Cortex of kidney (tissue), 1 donor: ENCODE results near the gene EFCAB13.

Experiments
- DNase-seq: peaks from one replicate; lab custom pipeline; 2025; lab: John Stamatoyannopoulos, UW

The EFCAB13 gene

GRCh38 chr17:47323382-47324223 is at the start of gene EFCAB13:
TSS of gene EFCAB13 (plus strand) at chr17:47323955. CDS start at chr17:47328354, 4,399 bp downstream.
- DNase-seq: no peak

GRCh38 chr17:47274319-47275069 is 49.3 kb upstream of the EFCAB13 start:
- DNase-seq: no peak

GRCh38 chr17:47275245-47275984 is 48.3 kb upstream of the EFCAB13 start:
- no peak for DNase-seq

- no peak for DNase-seq
These were observed 47.3 kb upstream of the EFCAB13 start for GRCh38 chr17:47276444-47276843.

GRCh38 chr17:47276868-47277267 is 46.9 kb upstream of the EFCAB13 start:
- DNase-seq: no peak

GRCh38 chr17:47277921-47278320 is 45.8 kb upstream of the EFCAB13 start:
- DNase-seq: no peak

GRCh38 chr17:47278561-47278960 is 45.2 kb upstream of the EFCAB13 start:
- DNase-seq: no peak

GRCh38 chr17:47279062-47279801 is 44.5 kb upstream of the EFCAB13 start:
- DNase-seq: no peak

GRCh38 chr17:47280072-47280811 is 43.5 kb upstream of the EFCAB13 start:
- no peak for DNase-seq

GRCh38 chr17:47281216-47281615 is 42.5 kb upstream of the EFCAB13 start:
- no peak for DNase-seq

GRCh38 chr17:47285003-47285402 is 38.8 kb upstream of the EFCAB13 start:
- no peak for DNase-seq

GRCh38 chr17:47286198-47286914 is 37.4 kb upstream of the EFCAB13 start:
- no peak for DNase-seq

GRCh38 chr17:47287068-47287467 is 36.7 kb upstream of the EFCAB13 start:
- DNase-seq: no peak

- no peak for DNase-seq
These were observed 36.1 kb upstream of the EFCAB13 start for GRCh38 chr17:47287639-47288038.

- DNase-seq: no peak
These were observed 35.1 kb upstream of the EFCAB13 start for GRCh38 chr17:47288531-47289116.

- DNase-seq: no peak
These were observed 34.5 kb upstream of the EFCAB13 start for GRCh38 chr17:47289302-47289701.

- no peak for DNase-seq
These were observed 32.9 kb upstream of the EFCAB13 start for GRCh38 chr17:47290870-47291241.

- DNase-seq: no peak
These were observed 32.4 kb upstream of the EFCAB13 start for GRCh38 chr17:47291242-47291873.

GRCh38 chr17:47292206-47292605 is 31.5 kb upstream of the EFCAB13 start:
- DNase-seq: no peak
